Suprapubic skin (tissue), 4 donors: Measurements from ENCODE around the gene RRP12. TPM values are rescaled to one million over a fixed set of nuclear protein-coding genes. Genes with fewer than 3 reads are reported as not detected.

Experiments
- DNase-seq, 2 donors: peaks; one replicate each; pipeline ENCODE4 v3.0.0-alpha.2; 2019; ENCODE audit warnings: low spot score in 2 of 2
- H3K27ac ChIP-seq: fragments of 200-600 bp; sonication (generic); one replicate; pipeline ENCODE4 v1.5.1; 2019
- H3K27me3 ChIP-seq: fragments of 200-600 bp; sonication (generic); one replicate; pipeline ENCODE4 v1.5.1; 2019
- H3K36me3 ChIP-seq: fragments of 200-600 bp; sonication (generic); one replicate; pipeline ENCODE4 v1.5.1; 2019
- H3K4me1 ChIP-seq: fragments of 200-600 bp; sonication (generic); one replicate; pipeline ENCODE4 v1.5.1; 2019
- H3K4me3 ChIP-seq: fragments of 200-600 bp; sonication (generic); one replicate; pipeline ENCODE4 v1.5.1; 2019; ENCODE audit warnings: mild to moderate bottlenecking
- H3K9me3 ChIP-seq: fragments of 200-600 bp; sonication (generic); one replicate; pipeline ENCODE4 v1.5.1; 2019
- CTCF ChIP-seq, 2 donors: fragments of 200-600 bp in 1 of 2; fragments of 450-650 bp in 1 of 2; sonication (generic) in 1 of 2; IDR thresholded peaks; one replicate each; pipeline ENCODE4 v1.5.1; 2016 to 2019; ENCODE audit warnings: antibody characterized with exemption in 2 of 2, mild to moderate bottlenecking in 1 of 2, moderate library complexity in 1 of 2
- EP300 ChIP-seq: sonication (generic); formaldehyde crosslinking; IDR thresholded peaks from one replicate; pipeline ENCODE4 v1.6.1; 2017; ENCODE audit warnings: antibody characterized with exemption
- POLR2A ChIP-seq, 2 donors: fragments of 450-650 bp; IDR thresholded peaks; one replicate each; pipeline ENCODE4 v1.6.1; 2017; ENCODE audit warnings: antibody characterized with exemption in 2 of 2, mild to moderate bottlenecking in 2 of 2, moderate library complexity in 2 of 2
- POLR2AphosphoS5 ChIP-seq, 3 donors: sonication (generic); formaldehyde crosslinking; IDR thresholded peaks; one replicate each; pipeline ENCODE4 v1.6.1; 2017; ENCODE audit warnings: antibody characterized with exemption in 3 of 3
- WGBS: methylation state at CpG from one replicate; pipeline ENCODE4 v1.1.5; 2018; 5-methylcytosine and 5-hydroxymethylcytosine counted together
- total RNA-seq, 4 donors: library from RNA; depleted of rRNA; stranded (reverse); fragments of >200 nt; gene quantifications; one replicate each; pipeline ENCODE4 v1.1.0, GENCODE V29; 2016

RRP12 gene
- total RNA-seq, 4 donors from 2014 or later, result 24.5 to 49.3 (median 48.6) TPM

GRCh38 chr10:97365761-97366351 lies 35.3 kb downstream of the RRP12 start:
- no peak overlapping the region for H3K4me3 ChIP-seq
- no peak for DNase-seq
- no peak for TF ChIP-seq POLR2A (IDR thresholded peaks at IDR 0.05)
- no peak for TF ChIP-seq POLR2AphosphoS5 (IDR thresholded peaks at IDR 0.05)
- no peak for TF ChIP-seq EP300
- TF ChIP-seq CTCF (IDR thresholded peaks at IDR 0.05), result no peak
- H3K27me3 ChIP-seq, result no peaks in the 10 kb centered on the region
- no peaks in the 10 kb centered on the region for H3K9me3 ChIP-seq
- peaks cover 84% of the 10 kb centered on the region for H3K36me3 ChIP-seq
- no peak overlapping the region for H3K27ac ChIP-seq
- no peaks in the 10 kb centered on the region for H3K4me1 ChIP-seq
- WGBS, result 80% methylated on average over 19 of the region's 19 CpGs

GRCh38 chr10:97363071-97363470 lies 38.1 kb downstream of the RRP12 start:
- Histone ChIP-seq H3K36me3 (peaks cover 80% of the 10 kb centered on the region), H3K27me3 (no peaks in the 10 kb centered on the region), H3K4me1 (no peaks in the 10 kb centered on the region), H3K9me3 (no peaks in the 10 kb centered on the region), H3K4me3 (no peak overlapping the region), H3K27ac (no peak overlapping the region)
- DNase-seq, result no peak
- 82% methylated on average over 3 of the region's 4 CpGs for WGBS
- TF ChIP-seq POLR2A (IDR thresholded peaks at IDR 0.05) (no peak), CTCF (IDR thresholded peaks at IDR 0.05) (no peak), POLR2AphosphoS5 (IDR thresholded peaks at IDR 0.05) (no peak), EP300 (no peak)

- DNase-seq, result no peak
- Histone ChIP-seq H3K27ac (no peak overlapping the region), H3K4me3 (no peak overlapping the region), H3K4me1 (no peaks in the 10 kb centered on the region), H3K9me3 (no peaks in the 10 kb centered on the region), H3K36me3 (peaks cover 78% of the 10 kb centered on the region), H3K27me3 (no peaks in the 10 kb centered on the region)
- no peak for TF ChIP-seq POLR2A (IDR thresholded peaks at IDR 0.05)
- TF ChIP-seq POLR2AphosphoS5 (IDR thresholded peaks at IDR 0.05), result no peak
- no peak for TF ChIP-seq EP300
- no peak for TF ChIP-seq CTCF (IDR thresholded peaks at IDR 0.05)
- 78% methylated on average over 11 of the region's 11 CpGs for WGBS
Observed at GRCh38 chr10:97362310-97363033, 38.7 kb downstream of the RRP12 start.

GRCh38 chr10:97361537-97361901 lies 39.6 kb downstream of the RRP12 start:
- H3K27ac ChIP-seq, result no peak overlapping the region

More at GRCh38 chr10:97361537-97361901, 39.6 kb downstream of the RRP12 start:
- no peak overlapping the region for H3K4me3 ChIP-seq
- peaks cover 77% of the 10 kb centered on the region for H3K36me3 ChIP-seq
- no peaks in the 10 kb centered on the region for H3K4me1 ChIP-seq
- TF ChIP-seq POLR2A (IDR thresholded peaks at IDR 0.05), result no peak
- TF ChIP-seq EP300, result no peak
- TF ChIP-seq CTCF (IDR thresholded peaks at IDR 0.05), result no peak
- TF ChIP-seq POLR2AphosphoS5 (IDR thresholded peaks at IDR 0.05), result no peak
- WGBS, result 90% methylated on average over 7 of the region's 11 CpGs
- no peak for DNase-seq
- H3K27me3 ChIP-seq, result no peaks in the 10 kb centered on the region
- no peaks in the 10 kb centered on the region for H3K9me3 ChIP-seq
